SK-N-MC (cell line): ENCODE data around the gene F2RL3.

ENCODE experiments used
- EZH2 ChIP-seq: fragments of 200-600 bp; sonication (generic); IDR thresholded peaks from one replicate; pipeline ENCODE4 v1.6.1; 2017; ENCODE audit warnings: antibody characterized with exemption
- FOXP2 ChIP-seq: optimal IDR thresholded peaks from 2 replicates; pipeline ENCODE3; 2011; ENCODE audit warnings: mild to moderate bottlenecking, moderate library complexity; ENCODE audit not compliant: insufficient read depth; ENCODE audit errors: extremely low read length, control extremely low read depth
- POLR2AphosphoS5 ChIP-seq: IDR thresholded peaks from 2 replicates; pipeline ENCODE4 v1.6.1; 2012; ENCODE audit warnings: mild to moderate bottlenecking, low read depth, low read length, borderline replicate concordance

- no peak for TF ChIP-seq POLR2AphosphoS5
- no peak for TF ChIP-seq EZH2
- no peak for TF ChIP-seq FOXP2
Observed at GRCh38 chr19:16873594-16873993, 15.2 kb upstream of the F2RL3 start.
